SK-N-MC (cell line): ENCODE measurements around the gene ZFX.

ENCODE experiments used
- EZH2 ChIP-seq: fragments of 200-600 bp; sonication (generic); IDR thresholded peaks from one replicate; pipeline ENCODE4 v1.6.1; 2017; ENCODE audit warnings: antibody characterized with exemption
- POLR2AphosphoS5 ChIP-seq: IDR thresholded peaks from 2 replicates; pipeline ENCODE4 v1.6.1; 2012; ENCODE audit warnings: mild to moderate bottlenecking, low read depth, low read length, borderline replicate concordance

- TF ChIP-seq EZH2, result no peak
- TF ChIP-seq POLR2AphosphoS5, result no peak
Measured at GRCh38 chrX:24221872-24222271, 72.3 kb downstream of the ZFX start.
